CD1c-positive myeloid dendritic cell (primary cell): ENCODE results near the gene ZFHX3.

Experiments
- DNase-seq: peaks from one replicate; pipeline ENCODE4 v3.0.0-alpha.2; 2016; ENCODE audit errors: extremely low spot score

Gene ZFHX3

DNA sequence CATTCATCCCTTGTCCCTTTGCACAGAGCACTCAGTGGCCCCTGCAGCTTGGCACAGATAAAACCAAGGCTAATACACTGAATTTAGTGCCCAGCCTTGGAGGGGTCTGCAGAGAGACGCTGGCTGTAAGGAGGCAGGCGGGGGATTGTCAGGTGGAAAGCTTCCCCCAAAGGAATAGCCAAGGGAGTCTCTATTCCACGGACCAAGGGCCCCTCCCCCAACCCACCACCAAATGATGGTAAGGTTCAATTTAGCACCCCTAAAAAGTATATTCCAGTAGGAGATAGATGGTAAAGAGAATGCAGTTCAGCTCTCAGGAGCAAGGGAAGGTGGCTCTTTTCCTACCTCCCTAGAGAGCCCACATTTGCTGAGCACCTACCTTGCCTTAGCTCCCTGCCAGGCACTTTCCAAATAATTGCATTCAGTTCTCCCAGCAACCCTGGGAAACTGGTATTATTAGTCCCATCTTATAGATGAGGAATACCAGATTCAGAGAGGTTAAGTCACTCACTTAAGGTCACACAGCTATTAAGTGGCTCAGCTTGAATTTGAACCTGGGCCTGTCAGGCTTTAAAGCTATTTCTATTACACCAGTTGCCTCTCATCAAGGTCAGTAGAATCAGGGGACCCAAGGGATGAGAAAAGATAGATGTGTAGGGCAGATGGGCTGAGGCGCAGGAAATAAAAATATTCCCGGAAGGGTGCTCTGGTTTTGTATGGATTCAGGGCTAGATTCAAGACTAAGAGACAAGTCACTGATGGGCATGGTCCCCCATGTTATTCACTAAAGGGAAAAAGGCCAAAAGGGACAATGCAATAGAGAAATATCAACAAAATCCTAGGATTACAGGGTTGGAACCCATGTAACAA is 20.0 kb upstream of the ZFHX3 start:
- no peak for DNase-seq

DNA sequence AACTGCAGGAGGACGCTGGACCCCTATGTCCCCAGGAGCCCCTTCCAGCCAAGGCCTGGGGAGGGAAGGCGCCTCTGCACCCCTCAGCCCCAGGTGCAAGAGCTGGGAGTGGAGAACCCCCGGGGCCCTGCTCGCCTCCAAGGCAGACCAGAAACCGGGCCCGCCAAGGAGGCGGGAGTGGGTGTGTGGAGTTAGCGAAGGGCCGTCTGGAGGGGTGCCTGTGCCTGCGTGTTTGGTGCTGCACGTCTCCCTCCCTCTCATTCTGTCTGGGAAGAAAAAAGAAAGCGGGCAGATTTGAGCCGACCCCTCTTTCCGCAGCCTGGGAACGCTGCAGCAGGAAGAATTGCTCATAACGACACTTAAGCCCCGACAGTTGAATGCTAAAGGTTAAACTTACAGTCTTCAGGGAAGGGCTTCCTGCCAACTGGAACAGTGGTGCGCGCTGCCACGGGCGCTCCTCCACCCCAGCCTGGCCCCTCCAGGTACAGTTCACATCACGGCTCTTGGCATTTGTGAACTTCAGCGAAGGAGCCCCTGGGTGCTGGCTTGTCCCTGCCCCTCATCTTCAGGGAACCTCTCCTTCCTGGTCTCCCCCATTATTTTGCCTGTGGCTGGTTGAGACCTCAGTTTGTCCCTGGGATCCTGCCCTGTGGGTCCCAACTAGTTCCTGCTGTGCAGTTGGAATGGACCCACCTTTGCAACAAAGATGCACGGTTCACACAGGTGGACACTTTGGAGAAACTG is 19.2 kb upstream of the ZFHX3 start:
- no peak for DNase-seq

GRCh38 chr16:73066331-73066926 is 18.5 kb upstream of the ZFHX3 start:
- no peak for DNase-seq

- DNase-seq, result no peak
Measured at GRCh38 chr16:73065632-73066330, 17.9 kb upstream of the ZFHX3 start.

GRCh38 chr16:73064994-73065545 is 17.1 kb upstream of the ZFHX3 start:
- DNase-seq, result no peak

DNA sequence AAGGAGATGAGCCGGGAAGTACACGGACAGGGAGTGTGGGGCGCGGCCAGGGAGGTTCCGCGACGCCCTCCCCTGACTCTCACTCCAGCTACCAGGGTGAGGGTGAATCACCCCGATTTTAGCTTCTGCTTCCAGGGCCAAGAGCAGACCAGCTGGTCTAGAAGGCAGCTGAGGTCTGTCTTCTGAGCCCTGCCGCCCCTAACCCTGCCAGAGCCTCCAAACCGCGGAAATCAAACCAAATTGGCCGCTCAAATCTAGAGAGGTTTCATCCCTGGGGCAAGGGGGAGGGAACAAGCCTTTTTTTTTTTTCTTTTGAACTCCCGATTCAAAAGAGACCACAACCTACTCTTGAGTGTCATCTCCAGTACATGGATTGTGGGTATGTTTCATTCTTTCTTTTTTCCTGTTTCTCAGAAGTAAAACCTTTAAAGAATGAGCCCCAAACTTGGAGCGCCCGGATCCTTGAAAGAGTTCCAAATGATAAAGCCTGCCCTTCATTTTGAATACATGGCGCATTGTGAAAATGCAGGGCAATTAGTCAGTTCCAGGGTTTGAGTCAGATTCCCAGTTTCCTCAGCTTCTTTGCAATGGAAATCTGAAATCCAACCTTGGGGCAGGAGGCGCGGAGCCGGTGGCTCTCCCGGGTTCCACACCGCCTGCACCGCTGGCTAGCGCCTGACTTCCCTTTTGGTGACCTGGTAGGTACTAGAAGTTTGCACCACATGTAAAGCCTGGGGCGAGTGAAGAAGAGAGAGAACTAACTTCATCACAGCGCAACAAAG is 16.5 kb upstream of the ZFHX3 start:
- DNase-seq, result peak; percentile 76

GRCh38 chr16:73063854-73064211 is 15.9 kb upstream of the ZFHX3 start:
- DNase-seq, result no peak

DNA sequence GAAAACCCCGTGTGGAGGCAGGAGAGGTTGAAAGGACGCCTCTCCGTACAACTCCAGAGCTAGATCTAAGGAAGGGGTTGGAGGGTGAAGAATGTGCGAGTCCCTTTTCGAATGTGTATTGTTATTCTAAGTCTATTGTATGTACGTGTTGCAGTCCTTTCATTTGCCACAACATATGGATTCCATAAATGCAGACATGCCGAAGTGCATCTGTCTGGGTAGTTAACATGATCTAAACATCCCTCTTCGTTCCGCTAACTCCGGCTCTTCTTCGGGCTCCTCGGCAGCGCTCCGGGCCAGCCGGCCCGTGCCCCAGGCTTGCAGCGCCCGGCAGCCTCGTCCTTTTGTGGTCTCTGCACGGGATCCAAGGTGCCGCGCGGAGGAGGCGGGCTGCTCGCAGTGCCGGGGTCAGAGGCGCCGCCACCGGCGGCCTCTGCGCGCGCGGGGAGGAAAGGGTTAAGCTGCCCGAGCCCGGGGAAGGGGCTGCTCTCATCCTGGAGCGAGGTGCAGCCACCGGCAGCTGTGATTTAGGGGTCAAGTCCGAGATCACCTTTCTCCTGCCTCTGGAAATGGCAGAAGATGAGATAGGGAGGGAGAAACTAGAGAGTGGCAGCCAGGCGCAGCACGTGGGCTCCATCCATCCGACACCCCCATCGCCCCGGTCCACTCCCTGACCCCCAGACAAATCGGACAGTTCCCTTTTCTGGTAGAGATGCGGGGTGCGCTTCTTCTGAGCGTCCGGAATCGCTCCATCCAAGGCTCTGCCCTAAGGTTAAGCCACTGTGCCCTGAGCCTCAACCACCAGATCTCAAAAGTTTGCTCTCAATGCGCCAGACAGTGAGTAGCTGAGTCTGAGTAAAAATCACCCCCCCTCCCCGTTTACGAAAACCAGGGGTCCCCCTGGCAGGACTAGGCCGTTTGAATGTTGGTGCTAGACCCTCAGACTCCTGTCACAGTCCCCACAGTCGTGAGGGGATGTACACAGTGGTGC is 15.1 kb upstream of the ZFHX3 start:
- DNase-seq, result no peak

DNA sequence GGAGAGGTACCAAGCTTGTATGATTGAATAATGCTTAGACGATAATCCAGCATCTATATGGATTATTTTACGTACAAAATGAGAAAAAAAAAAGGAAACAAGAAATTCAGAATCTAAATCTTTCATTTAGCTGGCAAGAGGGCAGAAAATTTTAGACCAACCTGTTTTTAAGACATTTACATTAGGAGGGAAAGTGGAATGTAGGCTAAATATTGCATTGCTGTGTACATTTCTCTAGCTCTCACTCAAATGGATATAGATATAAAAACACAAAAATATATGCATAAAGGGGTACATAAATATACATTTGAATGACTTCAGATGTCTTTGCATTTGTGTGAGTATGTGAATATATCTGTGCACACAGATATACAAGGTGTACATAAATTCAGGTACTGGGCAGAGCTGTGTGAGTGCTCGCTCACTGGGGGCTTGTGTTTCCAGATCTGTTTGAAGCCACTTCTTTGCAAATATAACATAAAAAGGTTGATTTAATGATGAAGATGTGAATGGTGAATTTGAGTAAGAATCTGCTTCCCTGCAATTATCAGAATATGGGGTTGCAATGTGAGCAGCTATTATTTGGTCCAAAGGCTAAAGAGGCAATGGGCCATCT is 14.2 kb upstream of the ZFHX3 start:
- no peak for DNase-seq

DNA sequence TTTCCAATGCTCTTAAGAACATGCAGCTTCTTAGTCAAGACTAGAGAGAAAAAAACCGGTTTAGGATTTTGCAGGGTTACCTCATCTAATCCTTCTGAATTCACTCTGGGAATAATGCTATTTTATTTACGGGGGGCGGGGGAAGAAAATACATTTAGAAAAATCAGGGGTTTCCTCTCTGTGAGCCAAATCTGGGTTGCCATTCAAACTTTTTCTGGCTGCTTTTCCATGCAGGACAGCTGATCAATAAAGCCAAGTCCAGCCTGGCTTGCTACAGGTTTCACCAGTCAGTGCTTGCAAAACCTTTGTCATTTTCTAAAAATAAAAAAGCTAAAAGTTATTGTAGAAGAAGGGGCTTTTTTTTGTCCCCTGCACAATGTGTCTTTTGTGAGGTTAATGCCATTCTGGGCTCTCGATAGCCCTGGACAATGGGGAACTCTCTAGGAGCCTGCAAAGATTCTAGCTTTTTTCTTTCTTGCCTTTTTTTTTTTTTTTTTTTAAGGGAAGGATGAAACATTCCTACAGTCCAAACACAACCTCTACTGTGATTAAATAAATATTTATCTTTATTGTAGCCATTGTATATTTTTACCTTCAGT is 13.1 kb upstream of the ZFHX3 start:
- no peak for DNase-seq

DNA sequence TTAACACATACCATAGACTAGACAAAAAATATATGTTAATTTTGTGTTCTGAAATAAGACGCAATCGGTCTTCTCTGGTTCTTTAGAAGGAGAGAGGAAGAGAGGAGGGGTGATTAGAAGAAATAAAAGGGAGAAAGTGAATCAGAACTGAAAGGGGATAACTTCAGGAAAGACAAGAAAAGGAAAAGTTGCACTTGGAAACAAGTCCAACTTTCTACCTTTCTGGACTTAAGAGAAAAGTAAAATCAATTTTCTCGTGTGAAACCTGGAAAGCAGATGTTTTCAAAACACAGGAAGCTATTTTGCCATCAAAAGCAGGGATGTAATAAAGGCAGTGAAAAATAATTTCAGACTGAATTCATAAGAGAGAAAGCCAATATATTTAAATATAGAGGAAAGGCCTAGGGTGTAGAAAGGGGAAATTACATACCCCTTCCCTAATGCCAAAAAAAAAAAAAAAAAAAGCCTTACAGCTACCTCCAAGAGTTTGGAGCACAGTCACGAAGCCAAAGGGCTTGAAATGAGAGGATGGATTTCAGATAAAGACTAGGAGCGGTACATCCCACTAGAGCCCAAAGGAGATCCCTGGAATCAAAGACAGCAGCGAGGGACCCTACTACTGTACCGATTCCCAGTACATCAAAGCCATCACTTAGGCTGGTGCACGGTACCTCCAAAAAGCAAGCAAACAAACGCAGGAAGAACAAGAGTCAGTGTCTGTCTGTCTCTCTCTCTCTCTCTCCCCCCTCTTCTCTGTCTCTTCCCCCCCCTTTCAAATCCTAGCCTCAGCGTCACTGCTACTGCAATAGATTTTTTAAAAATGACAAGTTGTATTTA is 12.1 kb upstream of the ZFHX3 start:
- no peak for DNase-seq

DNA sequence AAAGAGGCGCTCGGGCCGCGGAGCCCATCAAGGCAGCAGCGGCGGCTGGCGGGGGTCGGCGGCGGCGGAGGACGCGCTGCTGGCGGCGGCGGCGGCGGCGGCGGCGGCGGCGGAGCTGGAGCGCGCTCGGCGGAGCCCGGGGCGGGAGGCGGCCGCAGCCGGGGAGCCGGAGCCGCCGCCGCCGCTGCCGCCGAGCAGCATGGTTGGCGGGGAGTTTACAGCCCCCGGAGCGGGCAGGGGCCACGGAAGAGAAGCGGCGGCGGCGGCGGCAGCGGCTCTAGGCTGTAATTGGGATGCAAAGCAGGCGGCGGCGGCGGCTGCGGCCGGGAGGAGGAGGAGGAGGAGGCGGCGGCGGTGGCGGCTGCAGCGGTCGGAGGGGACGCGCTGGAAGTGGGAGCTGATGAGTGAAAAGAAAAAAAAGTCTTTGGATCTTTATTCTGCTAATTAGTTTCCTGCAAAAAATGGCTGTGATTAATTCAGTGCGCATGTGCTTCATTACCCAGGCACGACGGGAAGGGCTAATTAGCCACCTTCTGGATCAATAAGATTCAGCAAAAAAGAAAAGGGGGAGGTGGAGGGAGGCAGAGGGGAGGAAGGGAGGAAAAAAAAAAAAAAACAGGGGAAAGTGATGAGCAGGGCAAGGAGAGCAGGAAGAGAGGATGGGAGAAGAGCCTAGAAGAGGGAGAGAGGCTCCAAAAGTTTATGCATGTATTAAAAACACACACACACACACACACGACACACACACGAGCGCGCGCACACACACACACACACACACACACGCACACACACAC is 10.9 kb upstream of the ZFHX3 start:
- DNase-seq, result no peak

DNA sequence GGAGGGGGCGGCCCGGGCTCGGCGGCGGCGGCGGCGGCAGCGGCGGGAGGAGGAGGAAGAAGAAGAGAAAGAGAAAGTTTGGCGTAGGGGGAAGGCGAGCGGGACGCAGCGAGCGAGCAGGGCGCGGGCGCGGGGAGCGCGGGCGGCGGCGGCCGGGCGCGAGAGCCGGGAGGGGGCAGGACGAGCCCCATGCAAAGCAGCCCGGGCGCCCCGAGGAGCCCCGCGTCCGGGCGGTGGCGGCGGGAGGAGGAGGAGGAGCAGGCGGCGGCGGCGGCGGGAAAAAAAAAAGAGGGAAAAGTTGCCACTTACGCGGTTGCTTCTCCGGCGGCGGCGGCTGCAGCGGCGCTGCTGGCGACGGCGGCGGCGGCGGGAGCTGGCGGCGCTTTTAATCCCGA is 10.3 kb upstream of the ZFHX3 start:
- peak; percentile 79 for DNase-seq

GRCh38 chr16:73057291-73058210 is 9.6 kb upstream of the ZFHX3 start:
- no peak for DNase-seq

- DNase-seq, result no peak
Measured at GRCh38 chr16:73056921-73057290, 9.0 kb upstream of the ZFHX3 start.

- DNase-seq, result peak; percentile 53
Measured at GRCh38 chr16:73056448-73056847, 8.5 kb upstream of the ZFHX3 start.
